ENCODE measurements around the gene WNT5B. TPM values are rescaled to one million over a fixed set of nuclear protein-coding genes. Genes with fewer than 3 reads are reported as not detected.

WNT5B gene
- total and polyA plus RNA-seq, 4 donors: 0.59 to 2.4 (median 0.97) TPM

- H3K27ac ChIP-seq (ENCODE audit: low read depth in 1 of 2, low read length in 2 of 2): no peak overlapping the region
- H3K27me3 ChIP-seq (ENCODE audit: control insufficient read depth in 4 of 4, insufficient read depth in 4 of 4, low read length in 3 of 4): no peaks in the 10 kb centered on the region
- H3K4me1 ChIP-seq (ENCODE audit: control insufficient read depth in 4 of 4, insufficient read depth in 4 of 4, low read length in 3 of 4): peaks cover 0 to 4% (median 2%) of the 10 kb centered on the region in 4 donors
- no peak overlapping the region for H3K9ac ChIP-seq (ENCODE audit: low read depth in 1 of 2, low read length in 2 of 2)
- DNase-seq (ENCODE audit: low spot score): peak; percentile 68
- WGBS: under 1% methylated on average over 6 of the region's 6 CpGs
- no peaks in the 10 kb centered on the region for H3K9me3 ChIP-seq (ENCODE audit: control insufficient read depth in 4 of 4, low read length in 3 of 4)
- TF ChIP-seq, protein P1, sequence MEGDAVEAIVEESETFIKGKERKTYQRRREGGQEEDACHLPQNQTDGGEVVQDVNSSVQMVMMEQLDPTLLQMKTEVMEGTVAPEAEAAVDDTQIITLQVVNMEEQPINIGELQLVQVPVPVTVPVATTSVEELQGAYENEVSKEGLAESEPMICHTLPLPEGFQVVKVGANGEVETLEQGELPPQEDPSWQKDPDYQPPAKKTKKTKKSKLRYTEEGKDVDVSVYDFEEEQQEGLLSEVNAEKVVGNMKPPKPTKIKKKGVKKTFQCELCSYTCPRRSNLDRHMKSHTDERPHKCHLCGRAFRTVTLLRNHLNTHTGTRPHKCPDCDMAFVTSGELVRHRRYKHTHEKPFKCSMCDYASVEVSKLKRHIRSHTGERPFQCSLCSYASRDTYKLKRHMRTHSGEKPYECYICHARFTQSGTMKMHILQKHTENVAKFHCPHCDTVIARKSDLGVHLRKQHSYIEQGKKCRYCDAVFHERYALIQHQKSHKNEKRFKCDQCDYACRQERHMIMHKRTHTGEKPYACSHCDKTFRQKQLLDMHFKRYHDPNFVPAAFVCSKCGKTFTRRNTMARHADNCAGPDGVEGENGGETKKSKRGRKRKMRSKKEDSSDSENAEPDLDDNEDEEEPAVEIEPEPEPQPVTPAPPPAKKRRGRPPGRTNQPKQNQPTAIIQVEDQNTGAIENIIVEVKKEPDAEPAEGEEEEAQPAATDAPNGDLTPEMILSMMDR (IDR thresholded peaks at IDR 0.05; ENCODE audit: low read depth, low read length, missing input control): peak; percentile 90
- TF ChIP-seq MAX (IDR thresholded peaks at IDR 0.05): no peak
- no peak for TF ChIP-seq HNF4G (IDR thresholded peaks at IDR 0.05)
- TF ChIP-seq GABPA (IDR thresholded peaks at IDR 0.05 in 1 of 2, conservative IDR thresholded peaks at IDR 0.05 in 1 of 2): no peak
- no peak for TF ChIP-seq TAF1 (conservative IDR thresholded peaks at IDR 0.05)
- TF ChIP-seq HNF4A (conservative IDR thresholded peaks at IDR 0.05): no peak
- no peak for TF ChIP-seq SP1 (IDR thresholded peaks at IDR 0.05)
- no peak for TF ChIP-seq JUND (IDR thresholded peaks at IDR 0.05)
- no peak for TF ChIP-seq FOXA2 (IDR thresholded peaks at IDR 0.05)
- peak; percentile 96 to 97 for TF ChIP-seq RAD21 (IDR thresholded peaks at IDR 0.05)
- H3K36me3 ChIP-seq (ENCODE audit: control insufficient read depth in 4 of 4, insufficient read depth in 3 of 4, low read depth in 1 of 4, low read length in 3 of 4): no peaks in the 10 kb centered on the region
- peak overlapping the region in 1 of 3 donors; percentile 9 for H3K4me3 ChIP-seq (ENCODE audit: low read depth in 1 of 3, low read length in 3 of 3)
Measured at GRCh38 chr12:1583421-1584078, 45.5 kb upstream of the WNT5B start.

DNA sequence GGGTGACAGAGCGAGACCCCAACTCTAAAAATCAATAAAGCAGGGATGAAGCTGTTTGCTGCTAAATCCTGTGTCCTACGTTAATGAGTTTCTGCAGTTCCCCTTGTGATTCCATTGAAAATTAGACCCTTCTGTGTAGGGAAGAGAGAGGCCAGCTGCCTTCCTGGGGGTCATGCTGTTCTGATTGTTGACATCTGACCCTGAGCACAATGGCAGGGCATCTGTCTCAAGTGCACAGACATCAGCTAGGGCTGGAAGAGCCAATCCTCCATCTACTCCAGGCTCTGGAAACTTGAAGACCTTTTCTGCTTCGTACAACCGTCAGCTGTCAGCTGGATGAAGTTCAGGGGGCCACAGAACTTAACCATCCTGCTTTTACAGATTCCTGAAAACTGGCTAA, 44.7 kb upstream of the WNT5B start:
- no peak overlapping the region for H3K4me3 ChIP-seq (ENCODE audit: low read depth in 1 of 3, low read length in 3 of 3)
- no peak overlapping the region for H3K9ac ChIP-seq (ENCODE audit: low read depth in 1 of 2, low read length in 2 of 2)
- no peaks in the 10 kb centered on the region for H3K36me3 ChIP-seq (ENCODE audit: control insufficient read depth in 4 of 4, insufficient read depth in 3 of 4, low read depth in 1 of 4, low read length in 3 of 4)
- no peak for TF ChIP-seq FOXA2 (IDR thresholded peaks at IDR 0.05)
- TF ChIP-seq JUND (IDR thresholded peaks at IDR 0.05): no peak
- TF ChIP-seq NR2F2 (IDR thresholded peaks at IDR 0.05): no peak
- TF ChIP-seq GABPA (IDR thresholded peaks at IDR 0.05 in 1 of 2, conservative IDR thresholded peaks at IDR 0.05 in 1 of 2): no peak
- no peak for TF ChIP-seq RAD21 (IDR thresholded peaks at IDR 0.05)
- TF ChIP-seq YY1 (IDR thresholded peaks at IDR 0.05): no peak
- TF ChIP-seq HNF4G (IDR thresholded peaks at IDR 0.05): no peak
- TF ChIP-seq FOXA1 (IDR thresholded peaks at IDR 0.05): no peak
- no peak overlapping the region for H3K27ac ChIP-seq (ENCODE audit: low read depth in 1 of 2, low read length in 2 of 2)
- H3K9me3 ChIP-seq (ENCODE audit: control insufficient read depth in 4 of 4, low read length in 3 of 4): no peaks in the 10 kb centered on the region
- no peaks in the 10 kb centered on the region for H3K27me3 ChIP-seq (ENCODE audit: control insufficient read depth in 4 of 4, insufficient read depth in 4 of 4, low read length in 3 of 4)
- H3K4me1 ChIP-seq (ENCODE audit: control insufficient read depth in 4 of 4, insufficient read depth in 4 of 4, low read length in 3 of 4): peaks cover 0 to 4% (median 2%) of the 10 kb centered on the region in 4 donors
- DNase-seq (ENCODE audit: low spot score): no peak
- 91% methylated on average over 4 of the region's 4 CpGs for WGBS

GRCh38 chr12:1587927-1588574, 41.0 kb upstream of the WNT5B start:
- WGBS: 59% methylated on average over 5 of the region's 5 CpGs
- TF ChIP-seq MAX (IDR thresholded peaks at IDR 0.05) (no peak), GABPA (IDR thresholded peaks at IDR 0.05 in 1 of 2, conservative IDR thresholded peaks at IDR 0.05 in 1 of 2) (no peak), HNF4A (conservative IDR thresholded peaks at IDR 0.05) (no peak)
- DNase-seq (ENCODE audit: low spot score): no peak
- H3K36me3 ChIP-seq (ENCODE audit: control insufficient read depth in 4 of 4, insufficient read depth in 3 of 4, low read depth in 1 of 4, low read length in 3 of 4): no peaks in the 10 kb centered on the region
- H3K9ac ChIP-seq (ENCODE audit: low read depth in 1 of 2, low read length in 2 of 2): no peak overlapping the region
- H3K9me3 ChIP-seq (ENCODE audit: control insufficient read depth in 4 of 4, low read length in 3 of 4): no peaks in the 10 kb centered on the region
- no peak overlapping the region for H3K4me3 ChIP-seq (ENCODE audit: low read depth in 1 of 3, low read length in 3 of 3)
- H3K27ac ChIP-seq (ENCODE audit: low read depth in 1 of 2, low read length in 2 of 2): no peak overlapping the region
- H3K27me3 ChIP-seq (ENCODE audit: control insufficient read depth in 4 of 4, insufficient read depth in 4 of 4, low read length in 3 of 4): no peaks in the 10 kb centered on the region
- H3K4me1 ChIP-seq (ENCODE audit: control insufficient read depth in 4 of 4, insufficient read depth in 4 of 4, low read length in 3 of 4): peaks cover 5 to 35% (median 29%) of the 10 kb centered on the region in 4 donors
